ENCODE results near the gene ECPAS.
"Not testable (repeated sequence)": the region's sequence is repeated elsewhere in the genome, so short reads cannot be mapped to it uniquely, and the experiment has no call there.

Gene ECPAS

GRCh38 chr9:111467778-111468367, 16.3 kb downstream of the ECPAS start:
- DNase-seq: no peak

- DNase-seq: no peak
These were observed 21.1 kb downstream of the ECPAS start for GRCh38 chr9:111463048-111463447.

GRCh38 chr9:111458139-111459009, 25.8 kb downstream of the ECPAS start:
- no peak for DNase-seq

GRCh38 chr9:111456529-111456928, 27.7 kb downstream of the ECPAS start:
- DNase-seq: no peak

- no peak for DNase-seq
These were observed 28.5 kb downstream of the ECPAS start for GRCh38 chr9:111455638-111456037.

- no peak for DNase-seq
These were observed 29.4 kb downstream of the ECPAS start for GRCh38 chr9:111454751-111455150.

GRCh38 chr9:111451570-111451969, 32.6 kb downstream of the ECPAS start:
- DNase-seq: no peak

- no peak for DNase-seq
These were observed 34.1 kb downstream of the ECPAS start for GRCh38 chr9:111450124-111450523.

- DNase-seq: no peak
These were observed 34.5 kb downstream of the ECPAS start for GRCh38 chr9:111449705-111450104.

GRCh38 chr9:111445799-111446198, 38.4 kb downstream of the ECPAS start:
- not testable (repeated sequence) for DNase-seq

GRCh38 chr9:111443454-111443853, 40.7 kb downstream of the ECPAS start:
- no peak for DNase-seq

- no peak for DNase-seq
These were observed 41.7 kb downstream of the ECPAS start for GRCh38 chr9:111442360-111443027.

GRCh38 chr9:111440226-111440625, 44.0 kb downstream of the ECPAS start:
- DNase-seq: no peak

- DNase-seq: no peak
These were observed 45.5 kb downstream of the ECPAS start for GRCh38 chr9:111438541-111439235.

GRCh38 chr9:111436571-111436970, 47.6 kb downstream of the ECPAS start:
- DNase-seq: no peak

- no peak for DNase-seq
These were observed 51.1 kb downstream of the ECPAS start for GRCh38 chr9:111433082-111433481.

- DNase-seq: no peak
These were observed 52.5 kb downstream of the ECPAS start for GRCh38 chr9:111431684-111432083.

GRCh38 chr9:111429175-111429574, 55.0 kb downstream of the ECPAS start:
- DNase-seq: no peak

- no peak for DNase-seq
These were observed 57.0 kb downstream of the ECPAS start for GRCh38 chr9:111427186-111427585.

- no peak for DNase-seq
These were observed 60.8 kb downstream of the ECPAS start for GRCh38 chr9:111423389-111423788.

GRCh38 chr9:111414406-111414805, 69.8 kb downstream of the ECPAS start:
- no peak for DNase-seq

GRCh38 chr9:111413996-111414395, 70.2 kb downstream of the ECPAS start:
- DNase-seq: no peak

GRCh38 chr9:111412280-111412679, 71.9 kb downstream of the ECPAS start:
- DNase-seq: no peak

All from CD4-positive, alpha-beta T cell treated with Interleukin-17A for 1 hour (primary cell).